EL (cell line): ENCODE results near the gene CORO2A.

Source experiments
- DNase-seq: peaks from one replicate; pipeline ENCODE4 v3.0.0-alpha.2; 2016

CORO2A gene

GRCh38 chr9:98192503-98193335 is at the start of gene CORO2A:
Gene CORO2A (minus strand): TSS chr9:98192637. CDS start chr9:98157660, 34,977 bp downstream.
- peak; percentile 78 for DNase-seq

- DNase-seq, result no peak
Observed at GRCh38 chr9:98241357-98242300, 49.2 kb upstream of the CORO2A start.

GRCh38 chr9:98240475-98240874 is 48.0 kb upstream of the CORO2A start:
- DNase-seq, result no peak

GRCh38 chr9:98236901-98237487 is 44.6 kb upstream of the CORO2A start:
- no peak for DNase-seq

GRCh38 chr9:98235126-98235525 is 42.7 kb upstream of the CORO2A start:
- no peak for DNase-seq

- no peak for DNase-seq
Observed at GRCh38 chr9:98234245-98234825, 41.9 kb upstream of the CORO2A start.

- DNase-seq, result no peak
Observed at GRCh38 chr9:98232926-98233325, 40.5 kb upstream of the CORO2A start.

- DNase-seq, result peak; percentile 82
Observed at GRCh38 chr9:98231770-98232478, 39.5 kb upstream of the CORO2A start.

- DNase-seq, result no peak
Observed at GRCh38 chr9:98230789-98231188, 38.4 kb upstream of the CORO2A start.

- DNase-seq, result no peak
Observed at GRCh38 chr9:98230304-98230703, 37.9 kb upstream of the CORO2A start.

- DNase-seq, result no peak
Observed at GRCh38 chr9:98229620-98230019, 37.2 kb upstream of the CORO2A start.

GRCh38 chr9:98229090-98229395 is 36.6 kb upstream of the CORO2A start:
- DNase-seq, result no peak

- DNase-seq, result no peak
Observed at GRCh38 chr9:98228392-98229089, 36.1 kb upstream of the CORO2A start.

- no peak for DNase-seq
Observed at GRCh38 chr9:98227883-98228282, 35.4 kb upstream of the CORO2A start.

GRCh38 chr9:98226957-98227356 is 34.5 kb upstream of the CORO2A start:
- no peak for DNase-seq

GRCh38 chr9:98226516-98226915 is 34.1 kb upstream of the CORO2A start:
- no peak for DNase-seq

GRCh38 chr9:98225015-98225442 is 32.6 kb upstream of the CORO2A start:
- DNase-seq, result no peak

- DNase-seq, result peak; percentile 100
Observed at GRCh38 chr9:98222885-98223691, 30.7 kb upstream of the CORO2A start.

- DNase-seq, result no peak
Observed at GRCh38 chr9:98220911-98221310, 28.5 kb upstream of the CORO2A start.

- no peak for DNase-seq
Observed at GRCh38 chr9:98219794-98220370, 27.4 kb upstream of the CORO2A start.

GRCh38 chr9:98219364-98219716 is 26.9 kb upstream of the CORO2A start:
- no peak for DNase-seq
